GM12878 (cell line): ENCODE data around the gene RXFP4. TPM values are rescaled to one million over a fixed set of nuclear protein-coding genes. Genes with fewer than 3 reads are reported as not detected.
A peak's percentile ranks its signal among the peaks of the same experiment; 100 is the strongest.

ENCODE experiments used
- BACH1 ChIP-seq: fragments of 450-650 bp; IDR thresholded peaks from 2 replicates; pipeline ENCODE4 v1.6.1; 2017; ENCODE audit warnings: mild to moderate bottlenecking, borderline replicate concordance
- BHLHE40 ChIP-seq, 2 experiments: fragments of 450-650 bp in 1 of 2; IDR thresholded peaks; 2 replicates each; pipeline ENCODE4 v1.6.1; 2011 to 2017; ENCODE audit warnings: low read depth in 2 of 2, borderline replicate concordance in 1 of 2, improper control_type of control experiment in 1 of 2, low read length in 1 of 2, mild to moderate bottlenecking in 1 of 2
- CHD2 ChIP-seq: IDR thresholded peaks from 2 replicates; pipeline ENCODE4 v1.6.1; 2011; ENCODE audit warnings: low read depth, low read length, improper control_type of control experiment, borderline replicate concordance
- EP300 ChIP-seq, 2 experiments: fragments of 150-350 bp in 1 of 2; IDR thresholded peaks; 2 replicates each; pipeline ENCODE4 v1.6.1; 2011 to 2012; ENCODE audit warnings: low read depth in 2 of 2, low read length in 2 of 2, borderline replicate concordance in 1 of 2, improper control_type of control experiment in 1 of 2, inconsistent platforms in 1 of 2; ENCODE audit not compliant: control insufficient read depth in 1 of 2
- EZH2 ChIP-seq: IDR thresholded peaks from 2 replicates; pipeline ENCODE4 v1.6.1; 2012; ENCODE audit warnings: low read depth, mild to moderate bottlenecking, control low read depth, inconsistent platforms, low read length, borderline replicate concordance; ENCODE audit not compliant: control insufficient read depth
- HDGF ChIP-seq: fragments of 450-650 bp; IDR thresholded peaks from 2 replicates; pipeline ENCODE4 v1.6.1; 2016; ENCODE audit warnings: antibody characterized with exemption
- IKZF1 ChIP-seq: fragments of 450-650 bp; conservative IDR thresholded peaks from 2 replicates; pipeline ENCODE4 v1.6.1; 2017; ENCODE audit warnings: antibody characterized with exemption, mild to moderate bottlenecking
- IKZF2 ChIP-seq, 2 experiments: fragments of 450-650 bp; IDR thresholded peaks; 2 replicates each; pipeline ENCODE4 v1.6.1; 2017; ENCODE audit warnings: mild to moderate bottlenecking in 2 of 2, moderate library complexity in 2 of 2
- IRF5 ChIP-seq: fragments of 450-650 bp; IDR thresholded peaks from 2 replicates; pipeline ENCODE4 v1.6.1; 2017; ENCODE audit warnings: borderline replicate concordance
- MAX ChIP-seq: IDR thresholded peaks from 2 replicates; pipeline ENCODE4 v1.6.1; 2012; ENCODE audit warnings: low read depth, low read length, improper control_type of control experiment
- MLLT1 ChIP-seq: fragments of 450-650 bp; IDR thresholded peaks from 2 replicates; pipeline ENCODE4 v1.6.1; 2016; ENCODE audit warnings: mild to moderate bottlenecking
- MXI1 ChIP-seq: fragments of 150-350 bp; IDR thresholded peaks from 2 replicates; pipeline ENCODE4 v1.6.1; 2011; ENCODE audit warnings: low read depth, mild to moderate bottlenecking, inconsistent platforms, low read length, improper control_type of control experiment
- NR2F1 ChIP-seq: fragments of 450-650 bp; conservative IDR thresholded peaks from 2 replicates; pipeline ENCODE4 v1.6.1; 2017; ENCODE audit warnings: mild to moderate bottlenecking
- POLR2A ChIP-seq: IDR thresholded peaks from 2 replicates; pipeline ENCODE4 v1.6.1; 2011; ENCODE audit warnings: low read depth, mild to moderate bottlenecking, low read length
- RAD21 ChIP-seq: IDR thresholded peaks from 2 replicates; pipeline ENCODE4 v1.6.1; 2011; ENCODE audit warnings: mild to moderate bottlenecking, low read depth, low read length, moderate library complexity; ENCODE audit not compliant: insufficient read depth
- RAD51 ChIP-seq: fragments of 450-650 bp; IDR thresholded peaks from 2 replicates; pipeline ENCODE4 v1.6.1; 2016; ENCODE audit warnings: moderate library complexity, mild to moderate bottlenecking, inconsistent platforms
- RB1 ChIP-seq: fragments of 450-650 bp; formaldehyde crosslinking; IDR thresholded peaks from 2 replicates; pipeline ENCODE4 v1.6.1; 2017; ENCODE audit warnings: mild to moderate bottlenecking, borderline replicate concordance
- RELB ChIP-seq: fragments of 450-650 bp; IDR thresholded peaks from 2 replicates; pipeline ENCODE4 v1.6.1; 2017; ENCODE audit warnings: low read depth, mild to moderate bottlenecking, moderate library complexity
- SPI1 ChIP-seq: IDR thresholded peaks from 2 replicates; pipeline ENCODE4 v1.6.1; 2011; ENCODE audit warnings: low read depth, mild to moderate bottlenecking, low read length, moderate library complexity, borderline replicate concordance; ENCODE audit not compliant: insufficient read depth
- STAT1 ChIP-seq: fragments of 450-650 bp; conservative IDR thresholded peaks from 2 replicates; pipeline ENCODE4 v1.6.1; 2014; ENCODE audit warnings: antibody characterized with exemption, mild to moderate bottlenecking
- TCF12 ChIP-seq: IDR thresholded peaks from 2 replicates; pipeline ENCODE4 v1.6.1; 2011; ENCODE audit warnings: low read depth, mild to moderate bottlenecking, low read length
- USF1 ChIP-seq: IDR thresholded peaks from 2 replicates; pipeline ENCODE4 v1.6.1; 2011; ENCODE audit warnings: borderline replicate concordance, low read depth, mild to moderate bottlenecking, moderate library complexity, mixed read lengths, low read length; ENCODE audit not compliant: insufficient read depth; ENCODE audit errors: extremely low read length
- ZZZ3 ChIP-seq: IDR thresholded peaks from 2 replicates; pipeline ENCODE4 v1.6.1; 2011; ENCODE audit warnings: low read depth; ENCODE audit not compliant: control insufficient read depth, insufficient read length
- polyA plus RNA-seq, 11 experiments: library from polyadenylated mRNA; depleted of rRNA in 4 of 11; unstranded in 6 of 11; stranded (reverse) in 5 of 11; fragments of >200 nt; fragmentation: Nextera tagmentation in 4 of 11; fragmentation: Illumina TruSeq in 1 of 11; extraction: Ambion mirVana in 4 of 11; extraction: Trizol in 1 of 11; gene quantifications; 1 replicate in 1 of 11; 2 replicates in 10 of 11; pipeline versions ENCODE4 v1.2.1 to v1.2.3, GENCODE V29; 2011 to 2016; ENCODE audit warnings: inconsistent platforms in 2 of 11, missing spikeins in 2 of 11, low read depth in 1 of 11
- total RNA-seq, 4 experiments: library from RNA; depleted of rRNA in 3 of 4; stranded (reverse); fragments of >200 nt in 3 of 4; fragmentation: Illumina TruSeq in 1 of 4; extraction: Trizol in 1 of 4; gene quantifications; 2 replicates each; pipeline versions ENCODE4 v1.2.1 to v1.2.3, GENCODE V29; 2013 to 2021

Gene RXFP4
- total and polyA plus RNA-seq, 10 of the 15 experiments (the other 5 are each of a cell fraction or from before 2014, with no cell fraction given): 0.10 to 0.40 (median 0.39) TPM; not detected in 7

- TF ChIP-seq SPI1 (peak; percentile 99), ZZZ3 (no peak), MAX (peak; percentile 83; the same call in 1 of the 2 replicates), RAD21 (no peak), RAD51 (peak; percentile 60; the same call in 1 of the 2 replicates), IRF5 (no peak), IKZF1 (peak; percentile 78), CHD2 (peak; percentile 78), MLLT1 (0 out of 2 replicates have a peak, but pooled peaks have one; percentile 49), TCF12 (peak; percentile 78), IKZF2 (IDR thresholded peaks at IDR 0.05) (peak; percentile 46 to 69; a peak in 2 of 4 replicates), HDGF (peak; percentile 97), EZH2 (no peak), NR2F1 (peak; percentile 84), RELB (peak; percentile 53; the same call in 1 of the 2 replicates), MXI1 (peak; percentile 84), STAT1 (0 out of 2 replicates have a peak, but pooled peaks have one; percentile 26), RB1 (no peak), BHLHE40 (IDR thresholded peaks at IDR 0.05; ENCODE audit: borderline replicate concordance in 1 of 2, low read depth in 2 of 2, low read length in 1 of 2) (peak; percentile 86 to 91), EP300 (IDR thresholded peaks at IDR 0.05; ENCODE audit: borderline replicate concordance in 1 of 2, control insufficient read depth in 1 of 2, low read depth in 2 of 2, low read length in 2 of 2) (peak in 1 of 2 experiments; percentile 46; a peak in 1 of 4 replicates), BACH1 (peak; percentile 48; the same call in 1 of the 2 replicates), POLR2A (0 out of 2 replicates have a peak, but pooled peaks have one; percentile 34), USF1 (peak; percentile 16)
Measured at GRCh38 chr1:155970531-155971167, 29.2 kb downstream of the RXFP4 start (continued).
